B cell (primary cell): ENCODE measurements around the gene VAV3. TPM values are rescaled to one million over a fixed set of nuclear protein-coding genes. Genes with fewer than 3 reads are reported as not detected.

ENCODE experiments used
- ATAC-seq: fragments of 200-7000 bp; cut with Tn5 transposase; one replicate; pipeline ENCODE4 v1.10.0; 2021; ENCODE audit warnings: low read depth, mild to moderate bottlenecking, moderate number of reproducible peaks, moderate library complexity
- CTCF ChIA-PET: fragments of 350-600 bp; sonication (Branson Sonifier 250); formaldehyde crosslinking; loops from one replicate; lab custom pipeline; 2021; ENCODE audit warnings: antibody characterized with exemption, inconsistent platforms; lab: Charles Lee
- POLR2A ChIA-PET: fragments of 350-600 bp; sonication (Branson Sonifier 250); formaldehyde crosslinking; loops from one replicate; lab custom pipeline; 2021; ENCODE audit warnings: antibody characterized with exemption; lab: Charles Lee
- DNase-seq: peaks from one replicate; pipeline ENCODE4 v3.0.0; 2013
- H2AFZ ChIP-seq: 2 replicates; pipeline ENCODE4 v1.6.1; 2012; ENCODE audit warnings: mild to moderate bottlenecking, low read depth, low read length; ENCODE audit not compliant: insufficient read depth, poor library complexity, severe bottlenecking
- H3K27ac ChIP-seq, 2 donors: 1 replicate in 1 of 2; 2 replicates in 1 of 2; pipeline ENCODE4 v1.5.1; 2012 to 2013; ENCODE audit warnings: low read length in 2 of 2, mild to moderate bottlenecking in 2 of 2, moderate library complexity in 1 of 2
- H3K27me3 ChIP-seq, 4 experiments: fragments of 200-600 bp in 1 of 4; sonication (generic) in 1 of 4; replicated peaks in 1 of 4; 1 replicate in 2 of 4; 2 replicates in 2 of 4; pipeline versions ENCODE4 v1.6.1 to v1.7.0; 2013 to 2016; ENCODE audit warnings: low read length in 3 of 4, mild to moderate bottlenecking in 2 of 4, mixed read lengths in 1 of 4, moderate library complexity in 1 of 4; ENCODE audit not compliant: insufficient read depth in 4 of 4, control insufficient read depth in 3 of 4; ENCODE audit errors: control extremely low read depth in 1 of 4
- H3K36me3 ChIP-seq, 2 experiments: replicated peaks in 1 of 2; 1 replicate in 1 of 2; 2 replicates in 1 of 2; pipeline versions ENCODE4 v1.6.1 to v1.7.1; 2013; ENCODE audit warnings: low read length in 1 of 2; ENCODE audit not compliant: insufficient read depth in 2 of 2, control insufficient read depth in 1 of 2; ENCODE audit errors: control extremely low read depth in 1 of 2, extremely low read depth in 1 of 2
- H3K4me1 ChIP-seq, 2 donors: fragments of 200-600 bp in 1 of 2; sonication (generic) in 1 of 2; 1 replicate in 1 of 2; 2 replicates in 1 of 2; pipeline versions ENCODE4 v1.5.1 to v1.6.1; 2013 to 2017; ENCODE audit warnings: low read length in 2 of 2; ENCODE audit not compliant: control insufficient read depth in 2 of 2, insufficient read depth in 2 of 2
- H3K4me2 ChIP-seq: replicated peaks from 2 replicates; pipeline ENCODE3; 2012; ENCODE audit warnings: mild to moderate bottlenecking, low read depth, low read length; ENCODE audit not compliant: poor library complexity, severe bottlenecking
- H3K4me3 ChIP-seq, 5 experiments: fragments of 200-600 bp in 1 of 5; sonication (generic) in 1 of 5; 1 replicate in 3 of 5; 2 replicates in 2 of 5; pipeline versions ENCODE4 v1.5.1 to v1.7.0; 2011 to 2016; ENCODE audit warnings: low read length in 4 of 5, mild to moderate bottlenecking in 4 of 5, low read depth in 2 of 5, control low read depth in 1 of 5, moderate library complexity in 1 of 5; ENCODE audit not compliant: insufficient read depth in 1 of 5; ENCODE audit errors: control extremely low read depth in 1 of 5, extremely low read depth in 1 of 5
- H3K79me2 ChIP-seq: fragments of 200-600 bp; sonication (generic); one replicate; pipeline ENCODE4 v1.6.0; 2016; ENCODE audit warnings: low read length; ENCODE audit not compliant: control insufficient read depth, insufficient read depth
- H3K9ac ChIP-seq: fragments of 200-600 bp; sonication (generic); 2 replicates; pipeline ENCODE4 v1.6.1; 2017; ENCODE audit warnings: mild to moderate bottlenecking, low read length, moderate library complexity
- H3K9me3 ChIP-seq, 3 donors: one replicate each; pipeline versions ENCODE4 v1.6.1 to v1.7.1; 2013; ENCODE audit warnings: low read length in 2 of 3; ENCODE audit not compliant: control insufficient read depth in 2 of 3, insufficient read depth in 1 of 3; ENCODE audit errors: control extremely low read depth in 1 of 3
- H4K20me1 ChIP-seq: 2 replicates; pipeline ENCODE4 v1.6.0; 2012; ENCODE audit warnings: mild to moderate bottlenecking, low read length; ENCODE audit not compliant: insufficient read depth, control insufficient read depth, poor library complexity, severe bottlenecking
- H3K27ac Mint-ChIP-seq: one replicate; pipeline ENCODE4 v1.8.0; 2021; ENCODE audit warnings: mixed read lengths
- H3K27me3 Mint-ChIP-seq: one replicate; pipeline ENCODE4 v1.8.0; 2021; ENCODE audit warnings: mixed read lengths
- H3K4me1 Mint-ChIP-seq: one replicate; pipeline ENCODE4 v1.8.0; 2021; ENCODE audit warnings: mixed read lengths
- H3K4me3 Mint-ChIP-seq: one replicate; pipeline ENCODE4 v1.8.0; 2021; ENCODE audit warnings: mixed read lengths
- H3K9me3 Mint-ChIP-seq: one replicate; pipeline ENCODE4 v1.8.0; 2022; ENCODE audit warnings: mixed read lengths; ENCODE audit not compliant: insufficient read depth
- EZH2 ChIP-seq: IDR thresholded peaks from 2 replicates; pipeline ENCODE4 v1.6.1; 2012; ENCODE audit warnings: borderline replicate concordance, low read depth, mild to moderate bottlenecking, moderate library complexity, low read length; ENCODE audit not compliant: insufficient read depth, poor library complexity, severe bottlenecking
- WGBS: methylation state at CpG from one replicate; pipeline ENCODE4 v1.1.5; 2013; ENCODE audit warnings: missing lambda C conversion rate; ENCODE audit not compliant: insufficient coverage; 5-methylcytosine and 5-hydroxymethylcytosine counted together
- intact Hi-C: fragments of 100-400 bp; cut with micrococcal nuclease; formaldehyde crosslinking; loops from one replicate; pipeline ENCODE4 v1.10.0; 2022
- polyA plus RNA-seq: library from polyadenylated mRNA; depleted of rRNA; stranded (reverse); fragments of >200 nt; gene quantifications from 2 replicates; pipeline ENCODE4 v1.2.3, GENCODE V29; 2012
- total RNA-seq, 2 donors: library from RNA; stranded (reverse); fragments of 120-200 nt in 1 of 2; gene quantifications; 1 replicate in 1 of 2; 2 replicates in 1 of 2; pipeline versions ENCODE4 v1.2.3 to v1.2.4, GENCODE V29; 2013 to 2022
- TF ChIP-seq, protein P1 (sequence below): fragments of 200-600 bp; IDR thresholded peaks from one replicate; pipeline ENCODE4 v1.8.0; 2022; ENCODE audit warnings: antibody characterized with exemption, mild to moderate bottlenecking

The VAV3 gene
- total and polyA plus RNA-seq, 2 donors (not counting 1 experiment from before 2014, with no cell fraction given), result 14.8 to 32.5 TPM

DNA sequence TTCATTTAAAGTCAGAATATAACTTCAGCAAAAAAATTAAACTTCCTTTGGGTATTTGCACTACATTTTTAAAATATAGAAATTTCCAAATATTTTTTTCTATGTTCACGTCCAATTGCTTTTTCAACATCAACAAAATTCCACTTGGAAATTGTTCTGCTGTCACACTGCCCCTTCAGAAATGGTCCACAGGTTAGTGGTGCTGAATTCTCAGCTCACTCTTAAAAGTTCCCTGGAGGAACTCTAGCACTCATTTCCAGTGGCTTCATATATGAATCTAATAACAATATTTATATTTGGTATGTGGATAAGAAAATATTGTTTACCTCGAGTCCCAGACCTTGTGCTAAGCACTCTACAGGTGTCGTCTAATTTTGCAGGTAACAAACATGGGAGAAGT, 27.4 kb upstream of the VAV3 start:
- Histone ChIP-seq H3K27ac (no peak overlapping the region), H3K9ac (no peak overlapping the region), H3K79me2 (no peaks in the 10 kb centered on the region), H3K4me3 (no peak overlapping the region), H4K20me1 (no peaks in the 10 kb centered on the region), H3K27me3 (no peaks in the 10 kb centered on the region), H3K9me3 (no peaks in the 10 kb centered on the region), H2AFZ (no peak overlapping the region), H3K4me1 (no peaks in the 10 kb centered on the region), H3K4me2 (no peak overlapping the region), H3K36me3 (no peaks in the 10 kb centered on the region)
- Mint-ChIP-seq H3K4me1 (no peaks in the 10 kb centered on the region), H3K4me3 (no peak overlapping the region), H3K27me3 (no peaks in the 10 kb centered on the region), H3K9me3 (no peaks in the 10 kb centered on the region), H3K27ac (no peak overlapping the region)
- intact Hi-C loops, result no loop called here
- ChIA-PET CTCF (no interaction called here), POLR2A (no interaction called here)
- DNase-seq (no peak), ATAC-seq (no peak)
- WGBS, result 94% methylated on average over 3 of the region's 3 CpGs
- TF ChIP-seq, protein P1, sequence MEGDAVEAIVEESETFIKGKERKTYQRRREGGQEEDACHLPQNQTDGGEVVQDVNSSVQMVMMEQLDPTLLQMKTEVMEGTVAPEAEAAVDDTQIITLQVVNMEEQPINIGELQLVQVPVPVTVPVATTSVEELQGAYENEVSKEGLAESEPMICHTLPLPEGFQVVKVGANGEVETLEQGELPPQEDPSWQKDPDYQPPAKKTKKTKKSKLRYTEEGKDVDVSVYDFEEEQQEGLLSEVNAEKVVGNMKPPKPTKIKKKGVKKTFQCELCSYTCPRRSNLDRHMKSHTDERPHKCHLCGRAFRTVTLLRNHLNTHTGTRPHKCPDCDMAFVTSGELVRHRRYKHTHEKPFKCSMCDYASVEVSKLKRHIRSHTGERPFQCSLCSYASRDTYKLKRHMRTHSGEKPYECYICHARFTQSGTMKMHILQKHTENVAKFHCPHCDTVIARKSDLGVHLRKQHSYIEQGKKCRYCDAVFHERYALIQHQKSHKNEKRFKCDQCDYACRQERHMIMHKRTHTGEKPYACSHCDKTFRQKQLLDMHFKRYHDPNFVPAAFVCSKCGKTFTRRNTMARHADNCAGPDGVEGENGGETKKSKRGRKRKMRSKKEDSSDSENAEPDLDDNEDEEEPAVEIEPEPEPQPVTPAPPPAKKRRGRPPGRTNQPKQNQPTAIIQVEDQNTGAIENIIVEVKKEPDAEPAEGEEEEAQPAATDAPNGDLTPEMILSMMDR, result no peak
- no peak for TF ChIP-seq EZH2

- ChIA-PET POLR2A (no interaction called here), CTCF (no interaction called here)
- H3K4me3 ChIP-seq, result no peak overlapping the region
- intact Hi-C loops, result no loop called here
- DNase-seq (no peak), ATAC-seq (no peak)
- H3K9ac ChIP-seq, result no peak overlapping the region
- Mint-ChIP-seq H3K27ac (no peak overlapping the region), H3K9me3 (no peaks in the 10 kb centered on the region), H3K27me3 (no peaks in the 10 kb centered on the region), H3K4me1 (no peaks in the 10 kb centered on the region), H3K4me3 (no peak overlapping the region)
- H3K4me1 ChIP-seq, result no peaks in the 10 kb centered on the region
- no peaks in the 10 kb centered on the region for H3K9me3 ChIP-seq
- H2AFZ ChIP-seq, result no peak overlapping the region
- H3K27me3 ChIP-seq, result no peaks in the 10 kb centered on the region
- H3K4me2 ChIP-seq, result no peak overlapping the region
- H3K36me3 ChIP-seq, result no peaks in the 10 kb centered on the region
- H4K20me1 ChIP-seq, result no peaks in the 10 kb centered on the region
- no peak overlapping the region for H3K27ac ChIP-seq
- no peak for TF ChIP-seq EZH2
- TF ChIP-seq, protein P1, result no peak
- H3K79me2 ChIP-seq, result no peaks in the 10 kb centered on the region
- 96% methylated on average over 5 of the region's 8 CpGs for WGBS
Measured at GRCh38 chr1:107991371-107992066, 26.5 kb upstream of the VAV3 start.
